GM21717 (cell line): ENCODE measurements around the gene FBLN5.
A peak's percentile ranks its signal among the peaks of the same experiment; 100 is the strongest.

Experiments
- ATAC-seq: cut with Tn5 transposase; IDR thresholded peaks from one replicate; pipeline ENCODE4 v1.9.1; 2021; ENCODE audit warnings: mild to moderate bottlenecking, moderate library complexity; ENCODE audit not compliant: unreplicated experiment

Gene FBLN5

DNA sequence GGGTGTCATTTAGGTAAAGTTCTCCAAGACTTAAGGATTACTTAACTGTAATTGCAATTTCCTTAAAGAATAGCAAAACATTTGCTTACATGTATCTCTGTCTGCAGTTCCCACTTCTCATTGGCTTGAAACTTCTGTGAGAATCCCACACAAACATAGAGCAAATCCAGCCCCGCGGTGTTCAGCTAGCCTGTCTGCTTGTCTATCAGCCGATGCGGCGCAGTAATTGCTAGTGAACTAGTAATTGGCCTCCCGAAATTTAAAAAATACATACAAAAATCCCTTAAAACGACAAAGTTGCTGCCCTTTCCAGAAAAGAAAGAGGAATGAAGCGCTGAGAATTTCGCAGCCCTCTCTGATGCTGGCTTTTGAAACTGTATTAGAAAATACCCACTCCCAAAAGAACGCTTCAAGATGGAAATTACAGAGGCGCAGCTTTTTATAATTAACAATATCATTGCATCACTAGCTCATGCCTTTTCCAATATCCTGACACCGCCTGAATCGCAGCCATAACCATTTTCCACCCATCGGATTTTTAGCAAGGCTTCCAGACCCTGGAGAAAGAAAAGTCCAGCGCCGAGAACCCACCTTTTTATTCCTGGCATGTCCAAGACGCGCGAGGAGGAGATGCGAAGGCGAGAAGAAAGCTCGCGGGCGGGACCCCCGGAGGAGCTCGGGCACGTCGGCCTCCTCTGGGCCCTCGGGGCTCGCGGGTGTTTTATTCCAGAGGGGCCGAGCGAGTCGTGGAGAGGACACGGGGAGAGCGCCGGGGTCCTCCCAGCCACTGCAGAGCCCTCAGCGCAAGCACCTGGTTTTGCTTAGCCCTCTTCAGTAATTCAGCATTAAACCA, 646 bp downstream of the FBLN5 start:
- no peak for ATAC-seq

DNA sequence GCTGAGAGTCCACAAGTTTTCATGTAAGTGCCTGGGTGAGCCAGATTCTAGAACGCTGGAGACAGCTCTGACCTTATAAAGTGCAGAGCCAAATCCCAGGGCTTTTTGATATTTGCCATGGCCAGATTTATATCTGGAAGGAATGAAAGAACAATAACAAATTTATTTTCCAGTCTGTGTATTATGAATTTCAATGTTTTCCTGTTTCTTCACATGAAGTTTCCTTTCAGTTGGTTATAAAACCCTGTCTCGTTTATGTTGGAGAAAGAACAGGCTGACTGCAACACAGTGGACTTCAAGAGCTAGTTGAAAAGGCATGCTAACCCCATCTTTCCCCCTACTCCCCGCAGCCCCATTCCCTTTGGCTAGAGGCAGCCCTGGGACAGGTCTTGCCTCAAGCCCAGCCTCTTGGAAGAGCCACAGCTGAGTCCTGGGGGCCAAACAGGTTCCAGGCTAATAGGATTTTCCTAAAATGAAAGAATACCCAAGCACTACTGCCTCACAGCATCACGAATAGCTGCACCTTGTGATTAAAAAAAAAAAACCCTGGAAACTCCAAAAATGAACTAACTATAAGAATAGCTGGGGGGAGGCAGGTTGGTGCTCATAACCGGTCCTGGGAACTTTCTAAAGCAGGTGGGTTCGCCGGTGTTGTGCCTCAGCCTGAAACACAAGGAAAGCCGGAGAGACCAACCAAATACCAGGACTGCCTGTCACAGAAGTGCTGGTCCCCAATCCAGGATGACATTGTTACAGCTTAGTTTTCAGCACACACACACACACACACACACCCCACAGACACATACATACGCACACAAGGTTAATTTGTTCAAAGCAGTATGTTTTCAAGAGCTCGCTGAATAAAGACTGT, 1.5 kb downstream of the FBLN5 start:
- no peak for ATAC-seq

DNA sequence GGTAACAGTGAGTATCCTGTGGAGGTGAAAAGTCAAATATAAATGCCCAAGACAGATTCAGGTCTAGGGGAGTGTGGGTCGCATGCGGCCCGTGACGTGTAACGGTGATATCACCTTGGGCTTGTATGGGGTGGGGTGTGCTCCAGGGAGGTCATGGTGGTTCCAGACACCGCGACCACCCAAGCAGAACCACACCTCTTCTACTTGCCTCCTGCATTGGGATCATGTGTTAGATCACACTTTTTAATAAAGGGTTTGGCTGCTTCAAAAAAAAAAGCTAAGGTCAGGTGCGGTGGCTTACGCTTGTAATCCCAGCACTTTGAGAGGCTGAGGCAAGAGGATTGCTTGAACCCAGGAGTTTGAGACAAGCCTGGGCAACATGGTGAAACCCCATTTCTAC, 4.5 kb downstream of the FBLN5 start:
- no peak for ATAC-seq

DNA sequence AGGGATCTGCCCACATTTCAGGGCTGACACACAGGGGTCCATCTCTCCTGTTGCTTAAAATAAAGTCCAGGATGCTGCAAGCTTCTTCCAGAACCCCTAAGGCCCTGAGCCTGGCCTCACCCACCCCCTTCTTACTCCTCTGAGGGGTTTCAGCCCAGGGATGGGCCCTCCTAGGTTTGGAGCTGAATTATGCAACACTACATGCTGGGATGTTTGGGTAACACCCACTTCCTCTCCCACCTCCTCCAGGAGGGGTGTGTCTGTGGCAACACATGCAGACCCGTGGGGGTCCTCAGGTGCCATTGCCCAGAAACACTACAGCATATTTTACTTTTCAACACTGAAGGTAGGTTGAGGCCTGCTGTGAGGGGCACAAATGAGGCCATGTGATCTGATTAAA, 5.4 kb downstream of the FBLN5 start:
- ATAC-seq: no peak

DNA sequence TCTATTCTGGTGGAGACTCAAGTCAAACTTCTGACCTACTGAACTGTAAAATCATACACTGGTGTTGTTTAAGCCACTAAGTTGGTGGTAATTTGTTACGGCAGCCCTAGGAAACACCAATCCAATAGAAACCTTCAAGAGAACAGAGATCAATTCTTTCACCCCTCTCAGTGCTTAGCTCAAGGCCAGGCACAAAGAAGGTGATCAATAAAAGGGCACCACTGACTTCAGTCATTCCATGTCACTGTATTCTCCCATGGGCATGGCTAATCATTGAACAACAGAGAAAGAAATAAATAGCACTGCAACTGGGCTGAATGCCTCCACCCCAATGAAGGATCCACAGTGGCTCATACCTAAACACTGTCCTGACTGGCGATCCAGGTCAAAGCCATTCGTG, 7.3 kb downstream of the FBLN5 start:
- ATAC-seq: no peak

DNA sequence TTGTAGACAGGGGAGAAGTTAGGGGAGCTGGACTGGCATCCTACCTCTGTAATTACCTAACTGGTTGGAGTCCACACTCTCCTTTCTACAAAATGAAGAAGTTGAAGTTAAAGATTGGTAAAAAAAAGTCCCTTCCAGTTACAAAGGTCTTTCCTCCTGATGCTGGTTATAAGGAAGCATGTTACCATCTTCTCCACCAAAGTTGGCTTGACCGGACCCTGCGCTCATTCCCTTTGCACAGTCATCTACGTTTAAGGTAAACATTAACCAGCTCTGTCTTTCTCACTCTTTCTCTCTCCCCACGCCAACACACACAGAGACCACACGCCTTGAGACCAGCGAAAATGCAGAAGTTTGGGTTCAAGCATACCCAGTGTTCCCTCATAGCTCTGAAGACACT, 11.9 kb downstream of the FBLN5 start:
- ATAC-seq: no peak

DNA sequence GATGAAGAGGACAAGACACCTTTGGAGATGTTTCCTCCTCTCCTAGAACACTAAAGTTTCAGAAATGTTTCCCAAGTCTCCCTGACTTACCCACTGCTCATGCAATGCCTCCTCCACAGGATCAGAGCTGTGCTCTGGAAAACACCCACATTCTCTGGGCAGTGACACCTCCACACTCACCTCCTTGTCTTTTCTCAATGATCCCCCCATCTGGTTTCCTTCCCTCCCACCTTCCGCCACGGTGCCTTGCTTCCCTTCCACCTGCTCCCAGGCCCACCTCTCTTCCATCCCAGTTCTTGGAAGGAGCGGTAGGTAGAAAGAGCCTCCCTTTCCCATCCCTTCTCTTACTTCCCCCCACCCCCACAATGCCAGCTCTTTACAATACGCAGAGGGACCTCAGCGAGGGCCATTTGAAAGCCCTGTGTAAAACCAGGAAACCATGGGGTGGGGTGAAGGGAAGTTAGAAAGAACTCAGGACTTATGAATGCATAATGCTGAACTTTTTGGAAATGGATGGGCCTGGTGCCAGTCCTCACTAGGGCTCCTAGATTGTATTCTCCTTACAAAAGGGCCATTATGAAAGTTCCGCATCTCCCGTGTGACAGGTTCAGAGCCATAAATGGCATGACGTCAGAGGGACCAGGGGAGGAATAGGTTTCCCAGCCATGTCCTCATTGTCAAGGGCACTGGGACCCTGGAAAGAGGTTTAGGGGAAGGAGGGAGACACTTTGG, 12.8 kb downstream of the FBLN5 start:
- ATAC-seq: no peak

DNA sequence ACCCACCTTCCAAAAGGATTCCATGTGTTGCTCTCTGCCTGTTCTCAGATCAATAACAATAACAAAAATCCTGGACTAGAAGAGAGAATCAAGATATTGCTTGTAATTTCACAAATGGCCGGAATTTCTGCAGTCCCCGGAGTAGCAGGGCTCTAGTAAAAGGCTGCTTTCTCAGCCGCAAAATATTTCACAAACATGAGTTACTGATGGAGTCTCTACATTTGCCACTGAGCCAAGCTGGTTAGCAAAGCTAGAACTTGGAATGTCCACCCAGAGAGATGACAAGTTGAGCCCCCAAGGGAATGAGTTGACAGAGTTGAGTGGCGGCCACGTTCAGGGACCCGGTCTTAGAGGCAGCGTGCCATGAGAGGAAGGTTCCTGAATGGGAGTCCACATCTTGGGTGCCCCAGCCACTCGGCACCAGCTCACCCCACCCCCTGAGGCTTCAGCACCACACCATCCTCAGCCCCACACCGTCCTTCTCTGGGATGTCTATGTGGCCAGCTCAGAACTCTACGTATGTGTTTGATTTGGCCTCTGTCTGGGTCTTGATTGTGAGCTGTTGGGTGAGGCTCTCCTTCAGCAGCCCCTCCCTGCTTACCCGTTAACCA, 15.9 kb downstream of the FBLN5 start:
- ATAC-seq: no peak

DNA sequence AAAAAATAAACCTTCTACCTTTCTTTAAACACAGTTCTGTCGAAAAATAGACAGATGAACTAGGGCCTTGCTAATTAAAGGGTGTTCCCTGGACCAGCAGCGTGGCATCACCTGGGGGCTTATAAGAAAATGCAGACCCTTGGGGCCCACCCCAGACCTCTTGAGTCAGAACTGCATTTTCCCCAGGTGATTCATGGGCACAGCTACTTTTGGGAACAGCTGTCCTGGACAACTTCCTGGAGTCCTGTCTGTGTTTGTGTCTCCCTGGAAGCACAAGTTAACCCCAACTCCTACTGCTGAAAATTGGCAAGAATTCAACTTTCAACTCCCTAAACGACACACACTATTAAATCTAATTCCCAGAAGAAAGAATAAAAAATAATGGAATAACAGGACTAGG, 17.8 kb downstream of the FBLN5 start:
- ATAC-seq: no peak

DNA sequence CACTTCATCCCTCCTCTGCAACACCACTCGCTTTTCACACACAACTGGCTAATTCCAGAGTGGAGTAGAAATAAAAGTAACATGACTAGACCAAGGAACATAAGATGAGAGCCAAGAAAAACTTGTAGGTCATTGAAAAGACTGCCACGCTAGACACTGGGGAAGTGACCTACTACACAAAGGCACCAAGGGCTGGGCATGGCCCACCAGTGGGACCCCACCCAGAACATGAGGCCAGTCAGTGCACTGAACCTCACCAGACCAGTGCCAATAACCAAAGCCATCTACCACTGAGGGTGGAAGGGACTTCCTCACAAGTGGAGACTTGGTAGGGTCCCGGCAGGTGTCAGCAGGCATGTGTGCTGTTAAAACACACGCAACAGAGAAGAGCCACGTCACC, 19.7 kb downstream of the FBLN5 start:
- no peak for ATAC-seq

DNA sequence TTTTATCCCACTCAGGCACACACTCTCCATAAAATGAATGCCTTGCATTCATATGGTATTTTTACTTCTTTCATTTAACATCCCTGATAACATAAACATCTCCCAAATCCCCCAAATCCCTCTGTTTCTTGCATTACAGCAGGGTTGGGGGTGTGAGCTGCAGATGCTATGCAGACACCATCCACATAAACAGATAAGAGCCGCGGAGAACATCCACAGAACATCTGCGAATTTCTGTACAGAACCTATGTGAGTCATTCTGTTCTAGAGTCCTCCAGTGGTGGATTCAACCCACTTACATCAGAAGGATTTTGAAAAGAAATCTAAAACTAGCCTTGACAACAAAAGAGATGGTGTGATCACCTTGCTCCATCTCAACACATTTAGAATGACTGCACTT, 20.3 kb downstream of the FBLN5 start:
- ATAC-seq: no peak

DNA sequence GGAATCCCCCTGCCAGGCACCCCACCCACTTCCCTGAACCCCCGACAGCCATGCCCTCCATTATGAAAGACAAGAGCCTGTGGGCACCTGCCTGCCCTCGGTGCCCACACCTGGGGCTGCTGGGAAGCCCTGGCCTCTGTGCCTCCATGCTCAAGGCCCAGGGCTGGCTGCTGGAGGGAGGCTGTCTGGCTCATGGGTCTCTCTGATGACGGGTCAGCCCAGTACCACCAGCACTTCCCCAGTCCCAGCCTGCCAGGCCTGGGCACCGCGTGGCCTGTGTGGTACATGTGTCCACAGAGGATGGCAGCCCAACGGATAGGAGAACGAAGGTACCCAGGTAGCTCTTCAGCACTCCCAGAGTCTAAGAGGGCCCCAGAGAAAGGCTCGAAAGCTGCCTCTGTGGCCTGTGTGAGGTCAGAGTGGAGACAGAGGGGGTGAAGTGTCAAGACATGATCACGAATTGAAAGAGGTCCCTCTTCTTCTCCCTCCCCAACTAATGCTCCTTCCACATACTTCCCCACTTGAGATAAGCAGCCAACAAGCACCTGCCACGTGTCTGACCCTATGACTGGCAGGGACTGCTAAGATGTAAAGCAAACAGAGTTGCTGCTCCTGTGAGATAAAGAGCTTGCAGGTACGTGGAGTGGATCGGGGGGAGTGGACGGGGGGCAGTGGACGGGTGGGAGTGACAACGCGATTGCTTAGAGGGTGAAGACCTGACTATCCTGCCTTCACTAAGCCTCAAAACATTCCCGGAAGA, 21.2 kb downstream of the FBLN5 start:
- ATAC-seq: no peak

DNA sequence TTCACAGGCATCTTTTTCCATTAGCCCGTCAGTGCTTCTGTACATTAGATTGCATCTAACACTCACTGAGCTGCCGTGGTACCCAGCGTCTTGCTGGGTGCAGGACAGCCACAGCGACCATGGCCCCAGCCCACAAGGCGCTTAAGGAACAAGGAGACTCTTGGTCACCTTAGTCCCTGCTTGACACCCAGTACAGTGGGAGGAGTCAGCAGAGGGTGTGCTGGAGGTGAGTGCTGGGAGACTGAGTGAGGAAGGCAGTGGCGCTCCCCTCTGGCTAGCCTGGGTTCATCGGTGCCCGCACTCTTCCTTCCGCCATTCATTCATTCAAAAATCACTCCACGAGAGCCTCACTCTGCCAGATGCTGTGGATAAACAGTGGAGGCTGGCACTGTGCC, 21.8 kb downstream of the FBLN5 start:
- no peak for ATAC-seq

DNA sequence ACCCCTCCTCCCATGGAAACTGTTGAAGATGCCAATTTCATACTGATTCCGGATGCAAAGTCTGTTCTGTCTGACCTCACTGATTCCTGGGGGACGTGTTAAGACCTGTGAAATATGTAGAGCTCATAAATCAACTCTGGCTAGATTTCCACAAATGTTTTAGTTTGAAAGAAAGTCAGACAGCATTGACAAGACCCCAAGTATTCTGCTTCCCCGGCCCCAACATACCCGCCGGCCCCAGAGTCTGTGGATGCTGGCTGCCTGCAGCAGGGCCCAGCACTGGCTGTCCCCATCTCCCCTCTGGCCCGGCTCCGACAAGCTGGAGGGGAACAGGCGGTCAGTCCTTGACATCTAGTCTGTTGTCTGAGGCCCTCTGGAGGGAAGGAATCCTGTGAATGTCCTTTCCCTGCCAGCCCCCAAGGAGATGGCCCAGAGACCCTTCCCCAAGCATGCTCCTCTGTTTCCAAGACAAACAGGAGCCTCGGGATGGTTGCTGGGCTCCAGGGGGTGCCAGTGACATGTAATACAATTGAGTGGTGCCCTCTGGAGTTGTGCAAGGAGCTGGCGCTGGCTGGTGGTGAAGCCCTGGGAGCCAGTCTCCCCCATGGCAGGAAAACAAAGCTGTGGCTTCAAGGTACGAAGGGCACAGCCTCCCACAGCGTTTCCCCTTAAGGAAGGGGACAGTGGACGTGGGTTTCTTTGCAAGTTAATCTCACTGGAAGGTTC, 22.3 kb downstream of the FBLN5 start:
- ATAC-seq: no peak

DNA sequence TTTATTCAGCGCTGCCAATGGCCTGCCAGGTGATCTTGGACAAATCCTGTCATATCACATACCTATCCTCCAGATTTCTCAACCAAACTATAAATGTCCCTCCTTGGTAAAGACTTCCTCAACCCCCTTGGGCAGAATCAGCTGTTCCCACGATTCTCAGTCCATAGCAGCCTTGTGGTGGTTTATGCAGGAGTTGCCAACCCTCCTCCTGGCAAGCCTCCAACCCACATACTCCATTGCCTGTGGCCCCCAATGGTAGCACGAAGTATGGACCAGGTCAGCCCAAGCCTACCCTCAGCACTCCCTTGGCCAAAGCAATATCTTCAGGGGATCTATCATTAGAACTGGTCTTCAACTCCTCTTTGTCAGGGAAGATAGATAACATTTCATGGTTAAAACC, 27.0 kb downstream of the FBLN5 start:
- ATAC-seq: no peak

DNA sequence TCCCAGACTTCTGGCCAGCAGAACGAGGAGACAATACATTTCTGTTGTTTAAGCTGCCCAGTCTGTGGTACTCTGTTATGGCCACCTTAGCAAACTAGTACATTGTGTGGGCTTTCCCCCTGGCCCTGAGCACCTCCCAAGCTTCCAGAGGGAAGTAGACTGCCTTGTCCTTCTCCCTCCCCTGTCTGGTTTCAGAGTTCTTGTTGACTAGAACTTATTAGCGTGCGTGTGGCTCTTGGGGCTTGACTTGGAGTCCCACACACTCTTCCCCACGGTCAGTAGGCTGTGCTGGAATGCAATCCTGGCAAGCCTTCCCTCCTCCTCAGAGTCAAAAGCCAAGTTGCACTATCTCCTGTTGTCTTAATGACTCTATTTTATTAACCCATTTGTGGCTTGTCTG, 27.7 kb downstream of the FBLN5 start:
- no peak for ATAC-seq

DNA sequence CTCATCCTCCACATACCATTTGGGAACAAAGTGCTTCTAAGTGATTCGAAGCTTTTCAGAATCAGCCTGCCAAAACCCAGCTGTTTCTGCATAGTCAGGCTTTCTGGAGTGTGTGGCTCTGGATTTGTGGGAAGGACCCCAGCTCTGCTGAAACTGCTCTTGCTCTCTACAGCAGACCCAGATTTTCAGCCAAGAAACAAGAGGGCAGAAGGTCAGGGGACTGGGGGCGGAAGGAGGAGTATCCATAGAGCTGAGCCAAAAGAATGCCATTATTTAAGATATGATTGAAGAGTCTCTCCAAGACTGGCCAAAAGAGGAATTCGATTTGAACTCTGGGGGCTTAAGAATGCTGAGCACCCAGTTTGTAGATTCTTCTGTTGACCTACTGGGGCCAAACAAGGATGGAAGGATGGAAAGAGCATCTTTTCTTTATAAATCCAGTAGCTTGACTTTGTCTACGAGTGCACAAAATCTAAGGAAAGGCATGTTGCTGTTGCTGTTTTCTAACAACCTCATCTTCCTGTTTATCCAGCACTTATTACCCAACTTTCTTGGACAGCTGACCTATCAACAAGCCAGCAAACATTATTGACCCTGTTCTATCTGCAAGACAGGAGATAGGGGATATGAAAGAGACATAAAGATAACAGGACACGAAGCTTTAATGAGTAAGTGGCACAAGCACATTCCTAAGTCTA, 29.2 kb downstream of the FBLN5 start:
- ATAC-seq: no peak

DNA sequence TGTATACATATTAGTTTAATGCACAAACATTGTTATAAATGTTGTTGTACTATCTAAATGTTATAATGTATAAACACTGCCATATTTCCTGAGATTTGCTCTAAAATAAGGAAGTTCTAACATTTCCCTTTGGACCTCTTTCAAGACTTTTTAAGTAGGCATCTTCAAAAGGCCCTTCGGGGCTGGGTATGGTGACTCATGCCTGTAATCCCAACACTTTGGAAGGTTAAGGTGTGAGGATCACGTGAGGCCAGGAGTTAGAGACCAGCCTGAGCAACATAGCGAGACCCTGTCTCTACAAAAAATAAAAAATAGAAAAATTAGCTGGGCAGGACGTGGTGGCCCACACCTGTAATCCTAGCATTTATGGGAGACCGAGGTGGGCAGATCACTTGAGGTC, 35.5 kb downstream of the FBLN5 start:
- ATAC-seq: no peak

DNA sequence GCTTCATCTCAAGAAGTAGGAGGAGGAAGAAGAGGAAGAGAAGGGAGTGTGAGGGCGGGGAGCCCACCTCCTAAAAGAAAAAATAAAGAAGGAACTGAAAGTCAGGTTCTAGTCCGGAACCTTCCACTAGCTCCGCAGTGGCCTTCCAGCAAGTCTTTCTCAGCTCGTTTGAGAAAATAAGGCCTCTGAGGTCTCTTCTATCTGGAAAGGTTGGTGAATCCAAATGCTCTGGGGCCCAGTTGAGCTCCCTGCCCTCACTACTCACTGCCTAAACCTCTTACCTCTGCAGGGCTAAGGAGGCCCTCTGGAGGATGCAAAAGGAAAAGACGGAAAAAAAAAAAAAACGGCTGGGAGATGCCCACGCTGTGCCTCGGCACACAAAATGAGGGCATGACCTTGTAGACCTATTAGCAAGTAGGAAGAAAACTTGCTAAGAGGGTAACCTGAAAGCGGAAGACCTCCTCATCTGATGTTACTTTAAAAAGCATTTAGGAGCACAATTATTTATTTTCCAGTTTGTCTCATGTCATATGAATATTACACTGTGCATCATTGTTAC, 35.9 kb downstream of the FBLN5 start:
- peak; percentile 55 for ATAC-seq
